DMS153 treated with DMSO at 0.1 percent for 48 hours (cell line): ENCODE data around the gene CLSTN2.

Experiments used
- DNase-seq: peaks from one replicate; lab custom pipeline; 2025; ENCODE audit not compliant: unreplicated experiment; lab: John Stamatoyannopoulos, UW

CLSTN2 gene

GRCh38 chr3:139935016-139935865 is at the start of gene CLSTN2:
CLSTN2 (plus strand) TSS chr3:139935185.
- DNase-seq, result peak; percentile 71

DNA sequence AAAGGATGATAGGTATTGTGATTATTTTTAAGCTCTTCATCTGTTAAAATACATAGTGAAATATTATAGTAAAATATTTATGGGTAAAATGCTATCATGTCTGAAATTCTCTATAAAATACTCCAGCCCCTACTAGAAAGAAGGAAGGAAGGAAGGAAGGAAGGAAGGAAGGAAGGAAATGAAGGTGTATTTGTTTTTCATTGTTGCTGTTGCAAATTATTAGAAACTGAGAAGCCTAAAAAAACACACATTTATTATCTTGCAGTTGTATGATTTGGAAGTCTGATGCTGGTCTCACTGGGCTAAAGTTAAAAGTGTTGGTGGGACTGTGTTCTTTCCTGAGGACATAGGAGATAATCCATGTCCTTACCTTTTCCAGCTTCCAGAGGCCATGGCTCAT is 47.6 kb upstream of the CLSTN2 start:
- no peak for DNase-seq

GRCh38 chr3:139888561-139889140 is 46.3 kb upstream of the CLSTN2 start:
- no peak for DNase-seq

- DNase-seq, result no peak
Measured at GRCh38 chr3:139893267-139893962, 41.6 kb upstream of the CLSTN2 start.

GRCh38 chr3:139893963-139894642 is 40.9 kb upstream of the CLSTN2 start:
- no peak for DNase-seq

GRCh38 chr3:139894643-139894989 is 40.4 kb upstream of the CLSTN2 start:
- DNase-seq, result no peak

- no peak for DNase-seq
Measured at GRCh38 chr3:139897759-139898158, 37.2 kb upstream of the CLSTN2 start.

GRCh38 chr3:139906418-139906817 is 28.6 kb upstream of the CLSTN2 start:
- DNase-seq, result no peak

- no peak for DNase-seq
Measured at GRCh38 chr3:139909811-139910210, 25.2 kb upstream of the CLSTN2 start.

DNA sequence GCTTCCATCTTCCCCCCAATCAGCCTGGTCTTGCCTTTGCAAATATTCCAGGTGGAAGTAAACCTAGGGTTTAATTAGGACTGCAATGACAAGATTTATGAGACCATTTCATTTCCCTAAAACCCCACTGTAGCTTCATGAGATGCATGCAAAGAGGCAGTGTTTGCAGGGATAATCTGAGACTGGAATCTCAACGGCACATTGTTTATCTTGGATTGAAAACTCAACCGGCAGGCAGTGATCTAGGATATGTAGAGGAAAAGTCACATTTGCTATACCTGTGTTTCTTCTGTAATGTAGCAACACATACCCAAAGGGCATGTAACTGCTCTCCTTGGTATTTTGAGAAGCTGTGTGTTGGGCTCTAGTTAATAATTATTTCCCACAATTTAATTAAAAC is 18.7 kb upstream of the CLSTN2 start:
- DNase-seq, result no peak

- DNase-seq, result no peak
Measured at GRCh38 chr3:139917226-139917785, 17.7 kb upstream of the CLSTN2 start.

- no peak for DNase-seq
Measured at GRCh38 chr3:139928708-139929505, 6.1 kb upstream of the CLSTN2 start.

DNA sequence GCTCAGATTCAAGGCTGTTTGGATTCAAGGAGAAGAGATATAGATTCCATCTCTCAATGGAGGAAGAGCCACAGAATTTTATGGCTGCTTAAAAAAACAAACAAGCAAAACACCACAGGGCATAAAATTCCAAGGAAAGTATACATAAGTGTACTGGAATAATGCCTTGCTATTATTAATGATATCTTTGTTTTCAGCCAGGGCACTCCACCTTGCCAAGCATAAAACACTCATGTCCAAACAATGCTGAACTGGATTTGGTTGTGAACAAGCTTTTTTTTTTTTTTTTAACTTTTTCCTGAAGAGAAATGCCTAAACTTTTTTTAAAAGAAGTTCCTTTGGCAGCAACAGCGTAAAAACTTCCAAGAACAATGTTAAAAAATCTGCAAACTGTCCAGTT is 4.8 kb upstream of the CLSTN2 start:
- DNase-seq, result no peak

DNA sequence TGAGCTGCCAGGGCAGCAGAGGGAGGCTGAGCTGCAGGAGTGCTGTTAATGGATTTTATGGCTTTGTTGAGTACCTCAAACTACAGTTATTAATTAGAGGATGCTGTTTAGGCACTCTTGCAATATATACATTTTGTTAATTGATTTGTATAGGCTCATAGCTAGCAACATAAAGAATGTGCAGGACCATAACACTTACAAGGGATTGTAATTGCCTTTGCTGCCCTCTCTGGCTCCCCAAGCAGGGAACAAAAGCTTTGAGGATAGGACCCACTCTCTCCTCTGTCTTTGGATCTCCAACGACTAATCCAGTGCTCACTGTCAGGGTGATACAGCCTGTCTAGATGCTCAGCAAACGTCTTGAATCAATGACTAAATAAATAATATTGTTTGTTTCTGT is 1.2 kb upstream of the CLSTN2 start:
- peak; percentile 16 for DNase-seq

- peak; percentile 71 for DNase-seq
Measured at GRCh38 chr3:139934613-139935015, 371 bp upstream of the CLSTN2 start.

DNA sequence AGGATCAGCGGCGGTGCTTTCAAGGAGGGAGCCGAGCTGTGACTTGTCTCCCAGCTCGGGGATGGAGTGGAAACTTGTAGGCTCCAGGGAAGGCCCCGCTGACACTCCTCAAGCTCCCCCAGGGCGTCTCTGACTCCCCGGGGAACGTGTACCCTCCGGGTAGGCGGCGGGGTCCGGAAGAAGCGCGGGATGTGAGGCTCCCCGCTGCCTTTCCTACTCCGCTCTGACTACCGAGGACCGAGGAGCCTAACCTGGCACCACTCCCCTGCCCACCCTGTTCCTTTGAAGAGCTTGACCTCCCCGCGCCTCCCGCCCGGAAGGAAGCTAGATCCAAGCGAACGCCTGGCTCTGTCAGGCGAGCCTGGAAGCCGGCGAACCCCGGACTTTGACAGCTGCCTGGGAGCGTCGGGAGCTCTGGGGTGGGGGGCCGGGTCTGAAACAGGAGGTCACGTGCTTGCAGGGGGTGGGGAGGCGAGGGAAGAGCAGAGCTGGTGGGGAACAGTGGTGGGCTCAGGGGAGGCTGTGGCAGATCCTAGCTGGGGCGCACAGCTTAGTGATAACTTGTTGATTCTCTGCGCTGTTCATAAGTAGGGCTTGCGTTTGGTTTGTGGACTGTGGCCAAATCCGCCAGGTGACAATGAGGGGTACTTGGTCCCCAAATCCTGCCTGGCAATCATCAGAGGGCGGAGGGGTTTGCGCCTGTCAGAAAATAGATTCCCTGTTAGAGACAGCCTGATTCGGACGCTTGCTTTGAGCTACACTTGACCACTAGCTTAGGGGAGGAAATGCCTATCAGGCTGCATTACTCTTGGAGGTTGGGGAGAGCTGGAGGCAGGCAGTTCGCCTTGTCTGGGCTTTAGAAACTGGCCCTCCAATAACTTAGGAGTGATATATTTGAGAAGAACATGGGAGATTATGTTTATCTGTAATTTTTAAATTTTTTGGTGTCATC is 1.2 kb downstream of the CLSTN2 start:
- peak; percentile 14 for DNase-seq

DNA sequence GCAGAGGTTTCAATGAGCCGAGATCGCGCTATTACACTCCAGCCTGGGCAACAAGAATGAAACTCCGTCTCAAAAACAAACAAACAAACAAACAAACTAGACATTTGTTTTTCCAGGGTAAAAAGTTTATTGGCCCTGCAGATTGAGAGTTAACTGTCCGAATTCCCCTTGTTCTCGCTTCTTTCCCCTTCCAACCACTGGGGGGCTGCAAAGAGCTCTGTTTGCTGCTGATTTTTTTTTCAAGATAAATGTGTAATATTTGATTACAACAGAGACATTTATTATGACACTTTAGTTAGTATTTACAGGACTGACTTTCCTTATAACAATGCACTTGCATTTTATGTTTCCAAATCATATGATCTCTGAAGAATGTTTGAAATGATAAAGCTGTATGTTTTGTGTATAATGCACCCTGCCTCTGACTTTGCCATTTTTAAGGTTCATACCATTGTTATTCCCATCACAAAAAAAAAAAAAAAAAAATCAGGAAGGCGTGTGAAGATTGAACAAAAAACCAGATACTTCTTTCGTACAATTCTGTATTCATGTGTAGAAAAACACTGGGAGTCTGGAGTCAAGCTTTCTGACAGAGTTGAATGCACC is 2.8 kb downstream of the CLSTN2 start:
- no peak for DNase-seq

DNA sequence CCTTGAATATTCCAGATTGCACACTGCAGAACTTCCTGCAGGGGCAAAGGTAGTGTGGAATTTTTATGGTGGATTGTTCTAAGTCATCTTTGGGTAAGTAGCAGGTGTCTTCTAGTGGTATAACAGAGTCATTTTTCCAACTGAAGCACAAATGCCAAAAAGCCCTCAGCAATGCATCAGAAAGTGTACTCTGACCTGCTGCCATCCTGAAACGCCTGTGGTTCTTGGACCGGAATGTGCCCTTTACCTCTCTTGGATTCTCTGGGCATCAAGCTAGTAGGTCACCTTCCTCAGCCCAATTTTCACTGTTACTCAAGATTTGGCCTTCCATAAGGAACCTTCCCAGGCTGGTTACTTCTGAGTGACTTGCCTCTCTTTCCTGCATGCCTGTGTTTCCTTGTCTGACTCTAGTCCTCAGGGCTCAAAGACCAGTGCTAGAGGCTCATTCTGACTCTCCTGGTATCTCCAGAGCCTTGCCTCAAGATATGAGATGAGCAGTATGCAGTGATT is 4.8 kb downstream of the CLSTN2 start:
- no peak for DNase-seq

DNA sequence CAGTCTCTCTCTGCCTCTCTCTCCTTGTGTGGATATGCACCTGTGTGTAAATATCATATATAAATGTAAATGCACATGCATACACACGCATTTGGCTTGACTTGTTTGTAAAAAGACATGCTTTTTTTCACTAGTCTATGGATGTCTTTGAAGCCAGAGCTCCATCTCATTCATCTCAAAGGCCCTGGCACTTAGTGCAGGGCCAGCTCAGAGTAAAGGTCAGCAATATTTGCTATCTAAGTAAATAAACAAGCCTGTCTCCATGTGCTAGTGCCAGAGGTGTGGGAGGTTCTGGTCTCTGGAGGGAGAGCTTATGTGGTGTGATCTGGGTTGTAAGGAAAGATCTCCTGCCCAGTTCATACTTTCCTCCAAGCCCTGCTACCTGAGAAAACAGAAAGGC is 5.6 kb downstream of the CLSTN2 start:
- DNase-seq, result no peak
